SKM-1 (cell line): Measurements from ENCODE around the gene RRAGA.
"Not testable (repeated sequence)": the region's sequence is repeated elsewhere in the genome, so short reads cannot be mapped to it uniquely, and the experiment has no call there.

Source experiments
- DNase-seq: peaks from one replicate; lab custom pipeline; 2025; ENCODE audit not compliant: unreplicated experiment; lab: John Stamatoyannopoulos, UW

The RRAGA gene

GRCh38 chr9:19048966-19049916 is at the start of gene RRAGA:
TSS of gene RRAGA (plus strand) at chr9:19049427. CDS start at chr9:19049660, 233 bp downstream.
- DNase-seq: peak; percentile 81

- DNase-seq: no peak
These were observed 49.1 kb upstream of the RRAGA start for GRCh38 chr9:19000133-19000532.

- no peak for DNase-seq
These were observed 39.7 kb upstream of the RRAGA start for GRCh38 chr9:19009391-19009965.

GRCh38 chr9:19018201-19018600 is 31.0 kb upstream of the RRAGA start:
- DNase-seq: no peak

- DNase-seq: no peak
These were observed 28.3 kb upstream of the RRAGA start for GRCh38 chr9:19020886-19021455.

- DNase-seq: not testable (repeated sequence)
These were observed 27.6 kb upstream of the RRAGA start for GRCh38 chr9:19021649-19022048.

- no peak for DNase-seq
These were observed 27.0 kb upstream of the RRAGA start for GRCh38 chr9:19022206-19022605.

GRCh38 chr9:19023078-19023477 is 26.1 kb upstream of the RRAGA start:
- no peak for DNase-seq

GRCh38 chr9:19026375-19026774 is 22.9 kb upstream of the RRAGA start:
- no peak for DNase-seq

- DNase-seq: no peak
These were observed 21.4 kb upstream of the RRAGA start for GRCh38 chr9:19027825-19028224.

- peak; percentile 52 for DNase-seq
These were observed 20.3 kb upstream of the RRAGA start for GRCh38 chr9:19028835-19029451.

- DNase-seq: no peak
These were observed 18.3 kb upstream of the RRAGA start for GRCh38 chr9:19030899-19031298.

GRCh38 chr9:19032406-19032805 is 16.8 kb upstream of the RRAGA start:
- no peak for DNase-seq

- no peak for DNase-seq
These were observed 16.2 kb upstream of the RRAGA start, which contains the start of gene SAXO1 for GRCh38 chr9:19033015-19033414. TSS of gene SAXO1 (minus strand) at chr9:19033209. CDS start at chr9:19032908, 301 bp downstream.

GRCh38 chr9:19036611-19037010 is 12.6 kb upstream of the RRAGA start:
- DNase-seq: no peak

GRCh38 chr9:19049917-19050636 is 850 bp downstream of the RRAGA start:
- no peak for DNase-seq

GRCh38 chr9:19050637-19051591 is 1.7 kb downstream of the RRAGA start:
- no peak for DNase-seq

- DNase-seq: no peak
These were observed 7.8 kb downstream of the RRAGA start for GRCh38 chr9:19057033-19057432.

GRCh38 chr9:19074229-19074628 is 25.0 kb downstream of the RRAGA start:
- DNase-seq: no peak

- no peak for DNase-seq
These were observed 25.6 kb downstream of the RRAGA start for GRCh38 chr9:19074836-19075235.
